IPS-20b (cell line): ENCODE measurements around the gene GRM6.

Experiments
- H3K27ac ChIP-seq: one replicate; pipeline ENCODE4 v1.5.1; 2013; ENCODE audit warnings: low read length
- H3K27me3 ChIP-seq: 2 replicates; pipeline ENCODE4 v1.6.1; 2013; ENCODE audit warnings: mild to moderate bottlenecking, low read length, inconsistent platforms; ENCODE audit not compliant: insufficient read depth
- H3K36me3 ChIP-seq: 2 replicates; pipeline ENCODE4 v1.6.1; 2013; ENCODE audit warnings: low read depth, mild to moderate bottlenecking, inconsistent platforms, low read length, moderate library complexity; ENCODE audit not compliant: insufficient read depth
- H3K4me1 ChIP-seq: 2 replicates; pipeline ENCODE4 v1.6.1; 2013; ENCODE audit warnings: mild to moderate bottlenecking, control low read depth, inconsistent platforms, low read length, moderate library complexity; ENCODE audit not compliant: insufficient read depth
- H3K4me3 ChIP-seq: 2 replicates; pipeline ENCODE4 v1.5.1; 2013; ENCODE audit warnings: mild to moderate bottlenecking, low read length, inconsistent platforms
- H3K9ac ChIP-seq: 2 replicates; pipeline ENCODE4 v1.6.1; 2013; ENCODE audit warnings: low read depth, mild to moderate bottlenecking, inconsistent platforms, low read length, moderate library complexity
- H3K9me3 ChIP-seq: 2 replicates; pipeline ENCODE4 v1.6.1; 2013; ENCODE audit warnings: mild to moderate bottlenecking, low read depth, low read length, inconsistent platforms; ENCODE audit not compliant: insufficient read depth

The GRM6 gene

GRCh38 chr5:178994580-178995340 lies at the start of gene GRM6:
Gene GRM6 (minus strand): TSS chr5:178995320. CDS start chr5:178994944, 376 bp downstream.
- Histone ChIP-seq H3K36me3 (no peaks in the 10 kb centered on the region), H3K9ac (no peak within 1 kb of the TSS), H3K9me3 (peaks cover 7% of the 10 kb centered on the region), H3K27me3 (peaks cover 59% of the 10 kb centered on the region), H3K4me3 (peak within 1 kb of the TSS; percentile 38; the same call in 1 of the 2 replicates), H3K27ac (no peak within 1 kb of the TSS), H3K4me1 (no peaks in the 10 kb centered on the region)

GRCh38 chr5:179044765-179045164 lies 49.6 kb upstream of the GRM6 start:
- H3K9me3 ChIP-seq: peaks cover 74% of the 10 kb centered on the region
- no peaks in the 10 kb centered on the region for H3K27me3 ChIP-seq
- H3K4me1 ChIP-seq: no peaks in the 10 kb centered on the region
- H3K27ac ChIP-seq: no peak overlapping the region
- H3K4me3 ChIP-seq: no peak overlapping the region
- H3K9ac ChIP-seq: no peak overlapping the region
- no peaks in the 10 kb centered on the region for H3K36me3 ChIP-seq

GRCh38 chr5:179033004-179033580 lies 38.0 kb upstream of the GRM6 start:
- H3K9me3 ChIP-seq: peaks cover 94% of the 10 kb centered on the region
- H3K36me3 ChIP-seq: peaks cover 59% of the 10 kb centered on the region
- H3K27me3 ChIP-seq: no peaks in the 10 kb centered on the region
- H3K4me3 ChIP-seq: peak overlapping the region; percentile 20; the same call in 1 of the 2 replicates
- H3K9ac ChIP-seq: no peak overlapping the region
- no peak overlapping the region for H3K27ac ChIP-seq
- H3K4me1 ChIP-seq: no peaks in the 10 kb centered on the region

GRCh38 chr5:179023528-179024189 lies 28.5 kb upstream of the GRM6 start, which contains the start of gene ZNF879:
Gene ZNF879 (plus strand): TSS chr5:179023804. CDS start chr5:179025005, 1,201 bp downstream.
- H3K4me3 ChIP-seq: peak within 1 kb of the TSS; percentile 69
- H3K4me1 ChIP-seq: peaks cover 2% of the 10 kb centered on the region; the same call in 1 of the 2 replicates
- H3K36me3 ChIP-seq: peaks cover 21% of the 10 kb centered on the region
- H3K9me3 ChIP-seq: peaks cover 47% of the 10 kb centered on the region
- peaks cover 8% of the 10 kb centered on the region for H3K27me3 ChIP-seq
- no peak within 1 kb of the TSS for H3K27ac ChIP-seq
- peak within 1 kb of the TSS; percentile 68 for H3K9ac ChIP-seq

GRCh38 chr5:179008667-179009066 lies 13.5 kb upstream of the GRM6 start:
- Histone ChIP-seq H3K4me1 (no peaks in the 10 kb centered on the region), H3K27ac (no peak overlapping the region), H3K9ac (no peak overlapping the region), H3K4me3 (no peak overlapping the region), H3K27me3 (no peaks in the 10 kb centered on the region), H3K36me3 (no peaks in the 10 kb centered on the region), H3K9me3 (peaks cover 84% of the 10 kb centered on the region)

- no peak overlapping the region for H3K4me3 ChIP-seq
- H3K4me1 ChIP-seq: no peaks in the 10 kb centered on the region
- no peak overlapping the region for H3K9ac ChIP-seq
- no peaks in the 10 kb centered on the region for H3K36me3 ChIP-seq
- no peak overlapping the region for H3K27ac ChIP-seq
- H3K27me3 ChIP-seq: no peaks in the 10 kb centered on the region
- peaks cover 85% of the 10 kb centered on the region for H3K9me3 ChIP-seq
These were observed 11.4 kb upstream of the GRM6 start for GRCh38 chr5:179006564-179006963.

GRCh38 chr5:178998441-178998840 lies 3.3 kb upstream of the GRM6 start:
- Histone ChIP-seq H3K4me1 (no peaks in the 10 kb centered on the region), H3K4me3 (no peak overlapping the region), H3K9me3 (peaks cover 29% of the 10 kb centered on the region), H3K27me3 (peaks cover 44% of the 10 kb centered on the region), H3K36me3 (no peaks in the 10 kb centered on the region), H3K9ac (no peak overlapping the region), H3K27ac (no peak overlapping the region)

- H3K9me3 ChIP-seq: peaks cover 18% of the 10 kb centered on the region
These were observed 2.1 kb upstream of the GRM6 start for GRCh38 chr5:178997191-178997590.

GRCh38 chr5:178996156-178996555 lies 1.0 kb upstream of the GRM6 start:
- H3K27ac ChIP-seq: no peak overlapping the region
- no peak overlapping the region for H3K9ac ChIP-seq
- H3K4me1 ChIP-seq: no peaks in the 10 kb centered on the region
- no peak overlapping the region for H3K4me3 ChIP-seq
- peaks cover 59% of the 10 kb centered on the region for H3K27me3 ChIP-seq
- peaks cover 11% of the 10 kb centered on the region for H3K9me3 ChIP-seq
- no peaks in the 10 kb centered on the region for H3K36me3 ChIP-seq

More at GRCh38 chr5:178997191-178997590, 2.1 kb upstream of the GRM6 start:
- Histone ChIP-seq H3K27me3 (peaks cover 56% of the 10 kb centered on the region), H3K36me3 (no peaks in the 10 kb centered on the region), H3K27ac (no peak overlapping the region), H3K4me3 (no peak overlapping the region), H3K9ac (no peak overlapping the region), H3K4me1 (no peaks in the 10 kb centered on the region)

GRCh38 chr5:178995341-178995690 lies 196 bp upstream of the GRM6 start:
- Histone ChIP-seq H3K4me3 (peak overlapping the region; percentile 38; the same call in 1 of the 2 replicates), H3K27me3 (peaks cover 59% of the 10 kb centered on the region), H3K9me3 (peaks cover 4% of the 10 kb centered on the region), H3K36me3 (no peaks in the 10 kb centered on the region), H3K9ac (no peak overlapping the region), H3K4me1 (no peaks in the 10 kb centered on the region), H3K27ac (no peak overlapping the region)

- Histone ChIP-seq H3K4me3 (peak overlapping the region; percentile 35; the same call in 1 of the 2 replicates), H3K9me3 (peaks cover 14% of the 10 kb centered on the region), H3K27ac (no peak overlapping the region), H3K36me3 (no peaks in the 10 kb centered on the region), H3K9ac (no peak overlapping the region), H3K27me3 (peaks cover 59% of the 10 kb centered on the region), H3K4me1 (no peaks in the 10 kb centered on the region)
These were observed 1.1 kb downstream of the GRM6 start for GRCh38 chr5:178993955-178994579.
